Measurements from ENCODE around the gene ACTR2. TPM values are rescaled to one million over a fixed set of nuclear protein-coding genes. Genes with fewer than 3 reads are reported as not detected.

Gene ACTR2
- total RNA-seq, 2 donors from 2014 or later, result 26.0 to 46.7 TPM

- H3K27me3 ChIP-seq, result no peaks in the 10 kb centered on the region
- H3K4me3 ChIP-seq, result no peak overlapping the region
- no peak overlapping the region for H3K27ac ChIP-seq
- 96% methylated on average over 1 of the region's 1 CpG for WGBS, 2 donors
- no peaks in the 10 kb centered on the region for H3K4me1 ChIP-seq
- H3K9me3 ChIP-seq, result no peaks in the 10 kb centered on the region
- peaks cover 3 to 5% of the 10 kb centered on the region in 2 donors for H3K36me3 ChIP-seq (replicated peaks in 1 of 2; ENCODE audit: insufficient read depth in 1 of 2, low read depth in 2 of 2)
- no peak for DNase-seq
- intact Hi-C loops (cut with DNase I), result loop anchor here (5.0 kb wide), 1 partner anchor 285 kb away; no protein-coding TSS in a partner anchor
- no peak for ATAC-seq
- no peak for TF ChIP-seq CTCF (IDR thresholded peaks at IDR 0.05)
- TF ChIP-seq POLR2A (IDR thresholded peaks at IDR 0.05), result no peak
Measured at GRCh38 chr2:65267008-65267407, 39.4 kb downstream of the ACTR2 start.

- no peak overlapping the region for H3K4me3 ChIP-seq
- no peak overlapping the region for H3K27ac ChIP-seq
- no peaks in the 10 kb centered on the region for H3K9me3 ChIP-seq
- intact Hi-C loops (cut with DNase I), result loop anchor here (5.0 kb wide), 1 partner anchor 283 kb away; no protein-coding TSS in a partner anchor
- H3K27me3 ChIP-seq, result no peaks in the 10 kb centered on the region
- no peak for TF ChIP-seq CTCF (IDR thresholded peaks at IDR 0.05)
- TF ChIP-seq POLR2A (IDR thresholded peaks at IDR 0.05), result no peak
- no peaks in the 10 kb centered on the region for H3K4me1 ChIP-seq
- ATAC-seq (no peak), DNase-seq (no peak)
- 69 to 83% methylated on average over 4 of the region's 4 CpGs for WGBS, 2 donors
- peaks cover 2 to 5% of the 10 kb centered on the region in 2 donors for H3K36me3 ChIP-seq (replicated peaks in 1 of 2; ENCODE audit: insufficient read depth in 1 of 2, low read depth in 2 of 2)
Measured at GRCh38 chr2:65268957-65269356, 41.3 kb downstream of the ACTR2 start.

- DNase-seq (no peak), ATAC-seq (no peak)
- intact Hi-C loops (cut with DNase I), result no loop called here
- no peaks in the 10 kb centered on the region for H3K27me3 ChIP-seq
- TF ChIP-seq POLR2A (IDR thresholded peaks at IDR 0.05) (no peak), CTCF (IDR thresholded peaks at IDR 0.05) (no peak)
- 97 to 99% methylated on average over 8 of the region's 8 CpGs for WGBS, 2 donors
- no peak overlapping the region for H3K27ac ChIP-seq
- H3K4me1 ChIP-seq, result no peaks in the 10 kb centered on the region
- no peak overlapping the region for H3K4me3 ChIP-seq
- H3K36me3 ChIP-seq (replicated peaks in 1 of 2; ENCODE audit: insufficient read depth in 1 of 2, low read depth in 2 of 2), result peaks cover 2 to 5% of the 10 kb centered on the region in 2 donors
- no peaks in the 10 kb centered on the region for H3K9me3 ChIP-seq
Measured at GRCh38 chr2:65273344-65273743, 45.7 kb downstream of the ACTR2 start.

- no peaks in the 10 kb centered on the region for H3K9me3 ChIP-seq
- TF ChIP-seq CTCF (IDR thresholded peaks at IDR 0.05) (no peak), POLR2A (IDR thresholded peaks at IDR 0.05) (no peak)
- intact Hi-C loops (cut with DNase I), result no loop called here
- no peak overlapping the region for H3K27ac ChIP-seq
- H3K36me3 ChIP-seq (replicated peaks in 1 of 2; ENCODE audit: insufficient read depth in 1 of 2, low read depth in 2 of 2), result peaks cover 2 to 5% of the 10 kb centered on the region in 2 donors
- 61% methylated on average over 4 of the region's 4 CpGs for WGBS, 2 donors
- no peaks in the 10 kb centered on the region for H3K4me1 ChIP-seq
- ATAC-seq, result no peak
- no peaks in the 10 kb centered on the region for H3K27me3 ChIP-seq
- DNase-seq, result no peak
- H3K4me3 ChIP-seq, result no peak overlapping the region
Measured at GRCh38 chr2:65275141-65275915, 47.7 kb downstream of the ACTR2 start.

GRCh38 chr2:65276609-65277008 lies 49.0 kb downstream of the ACTR2 start:
- DNase-seq (no peak), ATAC-seq (no peak)

More at GRCh38 chr2:65276609-65277008, 49.0 kb downstream of the ACTR2 start:
- Histone ChIP-seq H3K4me1 (no peaks in the 10 kb centered on the region), H3K36me3 (replicated peaks in 1 of 2; ENCODE audit: insufficient read depth in 1 of 2, low read depth in 2 of 2) (peaks cover 0 to 2% of the 10 kb centered on the region in 2 donors), H3K27me3 (no peaks in the 10 kb centered on the region), H3K27ac (no peak overlapping the region), H3K4me3 (no peak overlapping the region), H3K9me3 (no peaks in the 10 kb centered on the region)
- WGBS, 2 donors, result 58 to 62% methylated on average over 5 of the region's 5 CpGs
- TF ChIP-seq CTCF (IDR thresholded peaks at IDR 0.05) (no peak), POLR2A (IDR thresholded peaks at IDR 0.05) (no peak)
- intact Hi-C loops (cut with DNase I), result no loop called here
